Ishikawa (cell line): Measurements from ENCODE around the gene SMURF1.

ENCODE experiments used
- CEBPB ChIP-seq: IDR thresholded peaks from 2 replicates; pipeline ENCODE4 v1.6.1; 2012
- CREB1 ChIP-seq: IDR thresholded peaks from 2 replicates; pipeline ENCODE4 v1.6.1; 2012; ENCODE audit warnings: low read depth
- EGR1 ChIP-seq: IDR thresholded peaks from 2 replicates; pipeline ENCODE4 v1.6.1; 2012
- EP300 ChIP-seq: IDR thresholded peaks from 2 replicates; pipeline ENCODE4 v1.6.1; 2012; ENCODE audit warnings: borderline replicate concordance
- FOXM1 ChIP-seq: IDR thresholded peaks from 2 replicates; pipeline ENCODE4 v1.6.1; 2012; ENCODE audit warnings: low read depth, borderline replicate concordance
- NFIC ChIP-seq: IDR thresholded peaks from 2 replicates; pipeline ENCODE4 v1.6.1; 2012
- RAD21 ChIP-seq: IDR thresholded peaks from 2 replicates; pipeline ENCODE4 v1.6.1; 2012; ENCODE audit warnings: low read depth
- TAF1 ChIP-seq: IDR thresholded peaks from 2 replicates; pipeline ENCODE4 v1.6.1; 2012; ENCODE audit warnings: low read depth, mild to moderate bottlenecking
- TCF12 ChIP-seq: IDR thresholded peaks from 2 replicates; pipeline ENCODE4 v1.6.1; 2012; ENCODE audit warnings: low read depth
- TEAD4 ChIP-seq: IDR thresholded peaks from 2 replicates; pipeline ENCODE4 v1.6.1; 2012
- YY1 ChIP-seq: IDR thresholded peaks from 2 replicates; pipeline ENCODE4 v1.6.1; 2012; ENCODE audit warnings: low read depth
- ZBTB7A ChIP-seq: IDR thresholded peaks from 2 replicates; pipeline ENCODE4 v1.6.1; 2012; ENCODE audit warnings: low read depth
- TF ChIP-seq, protein P1 (sequence below): IDR thresholded peaks from 2 replicates; pipeline ENCODE4 v1.6.1; 2012
- TF ChIP-seq, protein P2 (sequence below): IDR thresholded peaks from 2 replicates; pipeline ENCODE4 v1.6.1; 2012
- TF ChIP-seq, protein P3 (sequence below): IDR thresholded peaks from 2 replicates; pipeline ENCODE4 v1.6.1; 2012; ENCODE audit warnings: low read depth, mild to moderate bottlenecking

Gene SMURF1

DNA sequence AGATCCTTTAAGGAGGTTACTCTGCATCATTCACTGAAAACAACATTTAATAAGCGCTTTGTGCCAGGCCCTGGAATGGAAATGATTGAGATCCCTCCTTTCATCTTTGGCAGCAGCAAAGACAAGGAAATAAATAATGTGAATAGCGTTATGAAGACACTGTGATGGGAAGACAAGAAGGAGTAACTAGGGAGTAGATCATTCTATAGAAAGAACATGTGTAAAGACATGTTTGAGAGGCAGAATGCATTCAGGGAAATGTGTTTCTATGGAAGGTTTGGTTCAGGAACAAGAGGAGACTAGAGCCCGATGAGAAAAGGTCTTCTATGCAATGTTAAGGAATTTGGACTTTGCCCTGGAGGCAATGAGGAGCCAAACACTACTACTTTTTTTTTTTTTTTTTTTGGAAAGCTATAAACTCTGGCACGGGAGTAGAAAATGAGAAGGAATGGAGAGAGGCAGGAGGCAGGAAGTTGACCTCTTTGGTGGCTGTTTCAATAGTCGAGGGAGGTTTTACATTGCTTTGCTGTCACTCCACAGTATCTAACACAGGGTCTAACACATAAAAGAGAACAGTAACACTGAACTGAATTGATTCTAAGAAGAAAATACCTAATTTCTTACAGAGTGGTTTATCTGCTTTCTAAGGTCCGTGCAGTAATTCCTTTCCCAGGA, 44.9 kb downstream of the SMURF1 start:
- TF ChIP-seq EGR1 (no peak), FOXM1 (no peak), TEAD4 (no peak), RAD21 (no peak), ZBTB7A (no peak), EP300 (no peak), NFIC (no peak), CEBPB (no peak), CREB1 (no peak), TAF1 (no peak)
- TF ChIP-seq, protein P1, sequence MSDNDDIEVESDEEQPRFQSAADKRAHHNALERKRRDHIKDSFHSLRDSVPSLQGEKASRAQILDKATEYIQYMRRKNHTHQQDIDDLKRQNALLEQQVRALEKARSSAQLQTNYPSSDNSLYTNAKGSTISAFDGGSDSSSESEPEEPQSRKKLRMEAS: no peak
- TF ChIP-seq, protein P2, sequence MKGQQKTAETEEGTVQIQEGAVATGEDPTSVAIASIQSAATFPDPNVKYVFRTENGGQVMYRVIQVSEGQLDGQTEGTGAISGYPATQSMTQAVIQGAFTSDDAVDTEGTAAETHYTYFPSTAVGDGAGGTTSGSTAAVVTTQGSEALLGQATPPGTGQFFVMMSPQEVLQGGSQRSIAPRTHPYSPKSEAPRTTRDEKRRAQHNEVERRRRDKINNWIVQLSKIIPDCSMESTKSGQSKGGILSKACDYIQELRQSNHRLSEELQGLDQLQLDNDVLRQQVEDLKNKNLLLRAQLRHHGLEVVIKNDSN: no peak
- TF ChIP-seq, protein P3, sequence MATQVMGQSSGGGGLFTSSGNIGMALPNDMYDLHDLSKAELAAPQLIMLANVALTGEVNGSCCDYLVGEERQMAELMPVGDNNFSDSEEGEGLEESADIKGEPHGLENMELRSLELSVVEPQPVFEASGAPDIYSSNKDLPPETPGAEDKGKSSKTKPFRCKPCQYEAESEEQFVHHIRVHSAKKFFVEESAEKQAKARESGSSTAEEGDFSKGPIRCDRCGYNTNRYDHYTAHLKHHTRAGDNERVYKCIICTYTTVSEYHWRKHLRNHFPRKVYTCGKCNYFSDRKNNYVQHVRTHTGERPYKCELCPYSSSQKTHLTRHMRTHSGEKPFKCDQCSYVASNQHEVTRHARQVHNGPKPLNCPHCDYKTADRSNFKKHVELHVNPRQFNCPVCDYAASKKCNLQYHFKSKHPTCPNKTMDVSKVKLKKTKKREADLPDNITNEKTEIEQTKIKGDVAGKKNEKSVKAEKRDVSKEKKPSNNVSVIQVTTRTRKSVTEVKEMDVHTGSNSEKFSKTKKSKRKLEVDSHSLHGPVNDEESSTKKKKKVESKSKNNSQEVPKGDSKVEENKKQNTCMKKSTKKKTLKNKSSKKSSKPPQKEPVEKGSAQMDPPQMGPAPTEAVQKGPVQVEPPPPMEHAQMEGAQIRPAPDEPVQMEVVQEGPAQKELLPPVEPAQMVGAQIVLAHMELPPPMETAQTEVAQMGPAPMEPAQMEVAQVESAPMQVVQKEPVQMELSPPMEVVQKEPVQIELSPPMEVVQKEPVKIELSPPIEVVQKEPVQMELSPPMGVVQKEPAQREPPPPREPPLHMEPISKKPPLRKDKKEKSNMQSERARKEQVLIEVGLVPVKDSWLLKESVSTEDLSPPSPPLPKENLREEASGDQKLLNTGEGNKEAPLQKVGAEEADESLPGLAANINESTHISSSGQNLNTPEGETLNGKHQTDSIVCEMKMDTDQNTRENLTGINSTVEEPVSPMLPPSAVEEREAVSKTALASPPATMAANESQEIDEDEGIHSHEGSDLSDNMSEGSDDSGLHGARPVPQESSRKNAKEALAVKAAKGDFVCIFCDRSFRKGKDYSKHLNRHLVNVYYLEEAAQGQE: no peak

- TF ChIP-seq ZBTB7A: no peak
- TF ChIP-seq NFIC: no peak
- TF ChIP-seq EP300: no peak
- no peak for TF ChIP-seq CREB1
- no peak for TF ChIP-seq TAF1
- TF ChIP-seq RAD21: no peak
- TF ChIP-seq, protein P2: no peak
- TF ChIP-seq YY1: no peak
- TF ChIP-seq, protein P3: no peak
- TF ChIP-seq CEBPB: no peak
- TF ChIP-seq EGR1: no peak
- TF ChIP-seq TEAD4: no peak
These were observed 45.6 kb downstream of the SMURF1 start for GRCh38 chr7:99098286-99098823.

DNA sequence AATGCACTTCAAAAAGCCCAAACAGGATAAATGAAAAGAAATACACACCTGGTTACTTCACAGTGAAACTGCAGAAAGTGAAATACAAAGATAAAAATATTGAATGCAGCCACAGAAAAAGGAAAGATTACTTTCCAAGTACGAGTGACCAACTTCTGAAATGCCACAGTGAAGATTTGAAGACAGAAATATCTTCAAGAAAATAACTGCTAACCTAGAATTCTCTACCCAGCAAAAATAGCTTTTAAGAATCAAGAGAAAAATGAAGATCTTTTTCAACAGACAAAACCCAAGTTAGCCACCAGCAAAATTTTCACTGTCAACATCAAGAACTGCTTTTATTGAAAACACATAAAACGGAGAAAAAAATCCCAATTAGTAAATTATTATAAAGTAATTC, 46.2 kb downstream of the SMURF1 start:
- TF ChIP-seq TCF12: no peak

- TF ChIP-seq, protein P1: no peak
- TF ChIP-seq YY1 (no peak), CEBPB (no peak), CREB1 (no peak), RAD21 (no peak), TEAD4 (no peak), TAF1 (no peak), FOXM1 (no peak), EP300 (no peak), TCF12 (no peak), EGR1 (no peak), ZBTB7A (no peak), NFIC (no peak)
- TF ChIP-seq, protein P3: no peak
- TF ChIP-seq, protein P2: no peak
These were observed 47.6 kb downstream of the SMURF1 start for GRCh38 chr7:99096124-99096887.
